HepG2 (cell line): ENCODE results near the gene AKAP12. TPM values are rescaled to one million over a fixed set of nuclear protein-coding genes. Genes with fewer than 3 reads are reported as not detected.

Experiments
- ATAC-seq: fragments of 200-7000 bp; cut with Tn5 transposase; 3 replicates; pipeline ENCODE4 v1.9.1; 2020; ENCODE audit warnings: mild to moderate bottlenecking, moderate library complexity
- BruUV-seq: library from RNA; stranded (reverse); fragments of 400-500 nt; replicated peaks from 2 replicates; lab custom pipeline; 2021; lab: Mats Ljungman, UMichigan
- CTCF ChIA-PET: fragments of 300-600 bp; formaldehyde crosslinking; extraction: SDS; loops from one replicate; lab custom pipeline; 2021; ENCODE audit warnings: low total read pairs, inconsistent platforms, low intra/inter-chr PET ratio; lab: Yijun Ruan, JAX
- POLR2A ChIA-PET: fragments of 350-600 bp; sonication (Branson Sonifier 250); formaldehyde crosslinking; loops from one replicate; lab custom pipeline; 2020; ENCODE audit warnings: antibody characterized with exemption, inconsistent platforms; lab: Yijun Ruan, JAX
- DNase-seq: peaks from one replicate; pipeline ENCODE4 v3.0.0-alpha.2; 2015; ENCODE audit warnings: low spot score
- FAIRE-seq: peaks from 3 replicates; lab custom pipeline; 2011; peaks lifted over from hg19 to GRCh38; lab: Jason Lieb, UNC
- H2AFZ ChIP-seq: one replicate; pipeline ENCODE4 v1.6.1; 2011; ENCODE audit warnings: low read length, inconsistent platforms
- H3K27ac ChIP-seq: fragments of 300-600 bp; 3 replicates; pipeline ENCODE4 v1.8.0; 2011; ENCODE audit warnings: mixed run types, mild to moderate bottlenecking, mixed read lengths, low read length, inconsistent platforms; ENCODE audit not compliant: insufficient read depth; ENCODE audit errors: extremely low read length
- H3K27me3 ChIP-seq, 2 experiments: fragments of 200-600 bp in 1 of 2; 2 replicates in 1 of 2; 3 replicates in 1 of 2; pipeline versions ENCODE4 v1.6.0 to v1.8.0; 2011; ENCODE audit warnings: low read length in 2 of 2, mild to moderate bottlenecking in 2 of 2, moderate library complexity in 2 of 2, inconsistent platforms in 1 of 2; ENCODE audit not compliant: insufficient read depth in 2 of 2, control insufficient read depth in 1 of 2
- H3K36me3 ChIP-seq, 2 experiments: fragments of 200-600 bp in 1 of 2; replicated peaks in 1 of 2; 2 replicates in 1 of 2; 3 replicates in 1 of 2; pipeline versions ENCODE4 v1.5.1 to v1.8.0; 2011; ENCODE audit warnings: low read length in 2 of 2, inconsistent platforms in 1 of 2; ENCODE audit not compliant: insufficient read depth in 2 of 2, control insufficient read depth in 1 of 2
- H3K4me1 ChIP-seq: 2 replicates; pipeline ENCODE4 v1.5.1; 2012; ENCODE audit warnings: low read length, inconsistent platforms; ENCODE audit not compliant: insufficient read depth
- H3K4me2 ChIP-seq: 2 replicates; pipeline ENCODE4 v1.6.0; 2011; ENCODE audit warnings: low read depth, low read length, inconsistent platforms
- H3K4me3 ChIP-seq, 3 experiments: fragments of 200-600 bp in 1 of 3; sonication (generic), shearing (Covaris generic) in 1 of 3; replicated peaks in 1 of 3; 2 replicates each; pipeline ENCODE4 v1.5.1; 2011 to 2016; ENCODE audit warnings: low read length in 3 of 3, inconsistent platforms in 2 of 3, low read depth in 2 of 3, mild to moderate bottlenecking in 2 of 3, control low read depth in 1 of 3, mixed read lengths in 1 of 3; ENCODE audit not compliant: insufficient read depth in 1 of 3
- H3K79me2 ChIP-seq: one replicate; pipeline ENCODE4 v1.6.1; 2011; ENCODE audit warnings: low read length, inconsistent platforms; ENCODE audit not compliant: insufficient read depth
- H3K9ac ChIP-seq: 2 replicates; pipeline ENCODE4 v1.6.0; 2011; ENCODE audit warnings: mild to moderate bottlenecking, low read depth, low read length, inconsistent platforms; ENCODE audit not compliant: insufficient read depth
- H3K9me3 ChIP-seq: 2 replicates; pipeline ENCODE4 v1.5.1; 2012; ENCODE audit warnings: mild to moderate bottlenecking, low read length
- H4K20me1 ChIP-seq: 2 replicates; pipeline ENCODE4 v1.6.0; 2011; ENCODE audit warnings: inconsistent platforms, mild to moderate bottlenecking, low read length, moderate library complexity; ENCODE audit not compliant: insufficient read depth
- AGO1 ChIP-seq: fragments of 200-400 bp; formaldehyde crosslinking; IDR thresholded peaks from 2 replicates; pipeline ENCODE4 v1.6.1; 2017; ENCODE audit warnings: mild to moderate bottlenecking, low read depth, low read length, moderate library complexity; ENCODE audit not compliant: poor library complexity, severe bottlenecking
- MXI1 ChIP-seq: IDR thresholded peaks from 3 replicates; pipeline ENCODE4 v1.6.1; 2012; ENCODE audit warnings: low read depth, low read length, inconsistent platforms, borderline replicate concordance
- NFATC3 ChIP-seq: sonication (generic); formaldehyde crosslinking; IDR thresholded peaks from 2 replicates; pipeline ENCODE4 v1.5.1; 2020; ENCODE audit warnings: mild to moderate bottlenecking, missing genetic modification reagents
- PCBP2 ChIP-seq: fragments of 200-400 bp; formaldehyde crosslinking; optimal IDR thresholded peaks from 2 replicates; pipeline ENCODE3; 2018; ENCODE audit warnings: low read length, low read depth; ENCODE audit not compliant: poor library complexity, severe bottlenecking
- SOX6 ChIP-seq, 2 experiments: fragments of 450-650 bp in 1 of 2; sonication (generic) in 1 of 2; formaldehyde crosslinking in 1 of 2; IDR thresholded peaks; 2 replicates each; pipeline versions ENCODE4 v1.4.0 to v1.6.1; 2017 to 2020; ENCODE audit warnings: antibody characterized with exemption in 1 of 2, mild to moderate bottlenecking in 1 of 2, missing genetic modification reagents in 1 of 2
- SSRP1 ChIP-seq: IDR thresholded peaks from 2 replicates; pipeline ENCODE4 v1.6.1; 2016; ENCODE audit warnings: control low read depth
- TBX3 ChIP-seq: fragments of 450-650 bp; IDR thresholded peaks from 2 replicates; pipeline ENCODE4 v1.6.1; 2017; ENCODE audit warnings: antibody characterized with exemption, mild to moderate bottlenecking, inconsistent platforms, borderline replicate concordance
- ZFP90 ChIP-seq: sonication (generic); formaldehyde crosslinking; IDR thresholded peaks from 2 replicates; pipeline ENCODE4 v1.8.0; 2022; ENCODE audit warnings: missing genetic modification reagents, mild to moderate bottlenecking, inconsistent platforms, borderline replicate concordance
- ZKSCAN1 ChIP-seq: fragments of 150-350 bp; IDR thresholded peaks from 2 replicates; pipeline ENCODE4 v1.6.1; 2014; ENCODE audit warnings: low read length
- ZNF207 ChIP-seq: fragments of 450-650 bp; IDR thresholded peaks from 2 replicates; pipeline ENCODE4 v1.6.1; 2016; ENCODE audit warnings: antibody characterized with exemption, borderline replicate concordance
- ZNF224 ChIP-seq: sonication (generic); formaldehyde crosslinking; IDR thresholded peaks from 2 replicates; pipeline ENCODE4 v1.5.0; 2020; ENCODE audit warnings: mild to moderate bottlenecking, missing genetic modification reagents
- ZNF260 ChIP-seq: sonication (generic); formaldehyde crosslinking; IDR thresholded peaks from 2 replicates; pipeline ENCODE4 v1.4.0; 2020; ENCODE audit warnings: missing genetic modification reagents, low read depth, mild to moderate bottlenecking, borderline replicate concordance
- ZNF564 ChIP-seq: sonication (generic); formaldehyde crosslinking; IDR thresholded peaks from 2 replicates; pipeline ENCODE4 v1.8.1; 2023; ENCODE audit warnings: mild to moderate bottlenecking, missing genetic modification reagents
- ZNF569 ChIP-seq: sonication (generic); formaldehyde crosslinking; IDR thresholded peaks from 2 replicates; pipeline ENCODE4 v1.5.0; 2020; ENCODE audit warnings: mild to moderate bottlenecking, missing genetic modification reagents, moderate library complexity, borderline replicate concordance
- ZNF589 ChIP-seq: sonication (generic); formaldehyde crosslinking; conservative IDR thresholded peaks from 2 replicates; pipeline ENCODE4 v1.8.0; 2022; ENCODE audit warnings: mild to moderate bottlenecking, moderate library complexity, missing genetic modification reagents
- ZNF749 ChIP-seq: sonication (generic); formaldehyde crosslinking; IDR thresholded peaks from 2 replicates; pipeline ENCODE4 v1.8.0; 2022; ENCODE audit warnings: mild to moderate bottlenecking, missing genetic modification reagents, moderate library complexity, borderline replicate concordance
- WGBS: methylation state at CpG from one replicate; pipeline ENCODE4 v1.1.6; 2017; ENCODE audit warnings: low lambda C conversion rate; 5-methylcytosine and 5-hydroxymethylcytosine counted together
- in situ Hi-C: cut with HindIII; loops from 2 replicates; pipeline ENCODE4 v1.10.0; 2017; ENCODE audit warnings: low pct_unique_long_range_greater_than_20kb; ENCODE audit not compliant: extremely low pct_ligation_motif_present
- intact Hi-C: fragments of 100-400 bp; cut with micrococcal nuclease; formaldehyde crosslinking; loops from one replicate; pipeline ENCODE4 v1.10.0; 2022; ENCODE audit not compliant: unreplicated experiment
- polyA plus RNA-seq, 8 experiments: library from polyadenylated mRNA; depleted of rRNA in 3 of 8; stranded (reverse) in 7 of 8; unstranded in 1 of 8; fragments of >200 nt; fragmentation: Illumina TruSeq in 4 of 8; extraction: Trizol in 4 of 8; gene quantifications; 2 replicates each; pipeline versions ENCODE4 v1.2.1 to v1.2.3, GENCODE V29; 2011 to 2016; ENCODE audit warnings: low read depth in 4 of 8, missing spikeins in 1 of 8, mixed read lengths in 1 of 8; ENCODE audit not compliant: insufficient read depth in 1 of 8
- total RNA-seq, 5 experiments: library from RNA; depleted of rRNA; stranded (reverse); fragments of >200 nt; fragmentation: Illumina TruSeq; extraction: Trizol; gene quantifications; 2 replicates each; pipeline ENCODE4 v1.2.3, GENCODE V29; 2016; ENCODE audit warnings: low read depth in 1 of 5

Gene AKAP12
- total and polyA plus RNA-seq, 2 of the 13 experiments (the other 11 are each of a cell fraction or from before 2014, with no cell fraction given), result 10.6 to 19.0 TPM

- no peak for TF ChIP-seq ZNF207
- TF ChIP-seq ZNF564 (CRISPR knock-in tag), result no peak
- TF ChIP-seq SOX6 (IDR thresholded peaks at IDR 0.05), result no peak
- no peak for TF ChIP-seq SOX6 (CRISPR knock-in tag; IDR thresholded peaks at IDR 0.05)
- TF ChIP-seq NFATC3 (CRISPR knock-in tag), result no peak
Observed at GRCh38 chr6:151338651-151339200, 99.0 kb downstream of the AKAP12 start (continued).

GRCh38 chr6:151339369-151339768 is 99.6 kb downstream of the AKAP12 start:
- DNase-seq (no peak), ATAC-seq (no peak), FAIRE-seq (no peak)
- Histone ChIP-seq H3K79me2 (no peaks in the 10 kb centered on the region), H3K9ac (no peak overlapping the region), H3K4me1 (peaks cover 6% of the 10 kb centered on the region; the same call in 1 of the 2 replicates), H3K27ac (no peak overlapping the region), H3K4me3 (no peak overlapping the region), H3K9me3 (no peaks in the 10 kb centered on the region), H3K27me3 (no peaks in the 10 kb centered on the region), H4K20me1 (no peaks in the 10 kb centered on the region), H3K4me2 (no peak overlapping the region), H2AFZ (no peak overlapping the region), H3K36me3 (no peaks in the 10 kb centered on the region; a peak in 1 of 5 replicates)
- POLR2A ChIA-PET, result no interaction called here
- BruUV-seq, result no TSS peak
- in situ Hi-C loops (loop anchor here (25.0 kb wide), 1 partner anchor 927 kb away; no protein-coding TSS in a partner anchor), intact Hi-C loops (no loop called here)
- no peak for TF ChIP-seq ZNF589 (CRISPR knock-in tag)
- TF ChIP-seq ZNF749 (CRISPR knock-in tag), result no peak
- no peak for TF ChIP-seq AGO1
- TF ChIP-seq TBX3, result no peak
- TF ChIP-seq ZFP90 (CRISPR knock-in tag), result no peak
- TF ChIP-seq ZKSCAN1, result no peak
- TF ChIP-seq ZNF260, result no peak
- no peak for TF ChIP-seq SSRP1 (CRISPR knock-in tag)
- TF ChIP-seq MXI1, result no peak
- no peak for TF ChIP-seq PCBP2
- TF ChIP-seq ZNF569 (CRISPR knock-in tag), result no peak
- no peak for TF ChIP-seq ZNF224
- 77% methylated on average over 4 of the region's 4 CpGs for WGBS
- CTCF ChIA-PET, result no interaction called here
